Measurements from ENCODE around the gene TWIST2. TPM values are rescaled to one million over a fixed set of nuclear protein-coding genes. Genes with fewer than 3 reads are reported as not detected.

TWIST2 gene
- total RNA-seq, 2 donors from 2014 or later, result 23.5 to 52.9 TPM

DNA sequence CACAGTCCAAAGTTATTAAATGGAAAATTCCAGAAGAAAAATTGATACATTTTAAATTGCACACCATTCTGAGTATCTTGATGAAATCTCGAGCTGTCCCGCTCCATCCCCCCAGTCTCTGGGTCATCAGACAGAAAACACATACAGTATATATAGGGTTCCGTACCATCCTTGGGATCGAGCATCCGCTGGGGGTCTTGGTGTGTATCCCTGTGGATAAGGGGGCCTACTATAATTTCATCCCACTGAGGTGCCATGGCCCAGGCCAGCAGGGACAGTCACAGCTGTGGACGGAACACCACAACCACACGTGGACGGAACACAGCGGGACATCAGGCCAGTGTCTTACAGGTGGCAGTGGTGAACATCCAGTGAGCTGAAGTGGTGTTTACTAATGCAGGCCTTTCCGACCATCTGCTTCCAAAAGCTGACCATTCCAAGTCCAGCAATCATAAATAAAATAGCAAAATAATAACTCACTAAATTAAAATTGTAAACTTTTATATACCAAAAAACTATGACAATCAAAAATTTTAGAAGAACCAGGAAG is 14.0 kb downstream of the TWIST2 start:
- H3K9me3 ChIP-seq, result no peaks in the 10 kb centered on the region
- no peak for DNase-seq (ENCODE audit: low spot score)
- no peaks in the 10 kb centered on the region for H3K27me3 ChIP-seq (replicated peaks; ENCODE audit: insufficient read depth)
- intact Hi-C loops (cut with DNase I), result no loop called here
- H3K4me1 ChIP-seq (replicated peaks), result peaks cover 8% of the 10 kb centered on the region
- no peaks in the 10 kb centered on the region for H3K36me3 ChIP-seq
- WGBS, result 86% methylated on average over 10 of the region's 10 CpGs
- TF ChIP-seq, protein P1, sequence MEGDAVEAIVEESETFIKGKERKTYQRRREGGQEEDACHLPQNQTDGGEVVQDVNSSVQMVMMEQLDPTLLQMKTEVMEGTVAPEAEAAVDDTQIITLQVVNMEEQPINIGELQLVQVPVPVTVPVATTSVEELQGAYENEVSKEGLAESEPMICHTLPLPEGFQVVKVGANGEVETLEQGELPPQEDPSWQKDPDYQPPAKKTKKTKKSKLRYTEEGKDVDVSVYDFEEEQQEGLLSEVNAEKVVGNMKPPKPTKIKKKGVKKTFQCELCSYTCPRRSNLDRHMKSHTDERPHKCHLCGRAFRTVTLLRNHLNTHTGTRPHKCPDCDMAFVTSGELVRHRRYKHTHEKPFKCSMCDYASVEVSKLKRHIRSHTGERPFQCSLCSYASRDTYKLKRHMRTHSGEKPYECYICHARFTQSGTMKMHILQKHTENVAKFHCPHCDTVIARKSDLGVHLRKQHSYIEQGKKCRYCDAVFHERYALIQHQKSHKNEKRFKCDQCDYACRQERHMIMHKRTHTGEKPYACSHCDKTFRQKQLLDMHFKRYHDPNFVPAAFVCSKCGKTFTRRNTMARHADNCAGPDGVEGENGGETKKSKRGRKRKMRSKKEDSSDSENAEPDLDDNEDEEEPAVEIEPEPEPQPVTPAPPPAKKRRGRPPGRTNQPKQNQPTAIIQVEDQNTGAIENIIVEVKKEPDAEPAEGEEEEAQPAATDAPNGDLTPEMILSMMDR (IDR thresholded peaks at IDR 0.05), result no peak
- TF ChIP-seq POLR2AphosphoS5 (IDR thresholded peaks at IDR 0.05), result no peak
- no peak overlapping the region for H3K27ac ChIP-seq
- no peak overlapping the region for H3K4me3 ChIP-seq

DNA sequence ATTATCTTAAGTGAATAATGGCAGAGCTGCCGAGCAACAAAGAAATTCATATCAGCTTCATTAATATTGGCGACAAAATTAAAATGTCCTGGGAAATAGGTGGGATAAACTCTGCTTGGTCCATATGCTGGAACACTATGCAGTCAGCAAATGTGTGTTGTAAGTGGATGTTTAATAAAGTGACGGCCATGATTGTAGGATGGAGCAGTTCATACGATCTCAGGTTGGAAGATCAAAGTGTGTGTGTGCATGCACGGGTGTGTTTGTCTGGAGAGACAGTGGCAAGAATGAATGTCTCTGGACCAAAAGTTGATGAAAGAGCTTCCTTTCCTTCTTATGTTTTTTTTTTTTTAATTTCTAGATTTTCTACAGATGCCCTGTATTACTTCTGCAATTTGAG is 14.8 kb downstream of the TWIST2 start:
- Histone ChIP-seq H3K27me3 (replicated peaks; ENCODE audit: insufficient read depth) (no peaks in the 10 kb centered on the region), H3K36me3 (no peaks in the 10 kb centered on the region), H3K9me3 (no peaks in the 10 kb centered on the region), H3K27ac (no peak overlapping the region), H3K4me1 (replicated peaks) (peaks cover 8% of the 10 kb centered on the region), H3K4me3 (no peak overlapping the region)
- DNase-seq (ENCODE audit: low spot score), result no peak
- intact Hi-C loops (cut with DNase I), result no loop called here
- TF ChIP-seq POLR2A (IDR thresholded peaks at IDR 0.05) (no peak), POLR2AphosphoS5 (IDR thresholded peaks at IDR 0.05) (no peak)
- TF ChIP-seq, protein P1 (IDR thresholded peaks at IDR 0.05), result no peak
- 72% methylated on average over 5 of the region's 5 CpGs for WGBS

DNA sequence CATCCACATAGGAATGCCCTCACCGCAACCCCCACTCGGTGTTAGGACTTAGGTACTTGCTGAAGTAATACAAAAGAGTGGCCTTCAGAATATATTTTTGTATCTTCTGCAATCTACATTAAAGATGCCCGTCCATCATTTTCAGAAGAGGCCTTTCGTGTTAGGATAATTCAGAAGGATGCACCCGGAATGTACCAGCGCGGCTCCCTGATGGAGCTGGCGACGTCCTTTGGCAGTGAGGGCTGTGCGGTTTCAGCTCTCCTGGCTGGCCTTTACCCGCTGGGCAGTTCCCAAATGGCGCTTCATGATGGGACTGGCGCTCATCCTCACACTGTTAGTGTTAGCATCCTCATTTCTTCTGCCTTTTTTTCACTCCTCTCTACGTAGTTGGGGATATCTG is 15.3 kb downstream of the TWIST2 start:
- TF ChIP-seq POLR2A (IDR thresholded peaks at IDR 0.05), result no peak
- TF ChIP-seq, protein P1 (IDR thresholded peaks at IDR 0.05), result no peak
- no peak for TF ChIP-seq POLR2AphosphoS5 (IDR thresholded peaks at IDR 0.05)
- 95% methylated on average over 14 of the region's 14 CpGs for WGBS
- no peaks in the 10 kb centered on the region for H3K9me3 ChIP-seq
- peak overlapping the region; percentile 71 to 72 for H3K27ac ChIP-seq
- H3K36me3 ChIP-seq, result no peaks in the 10 kb centered on the region
- no peaks in the 10 kb centered on the region for H3K27me3 ChIP-seq (replicated peaks; ENCODE audit: insufficient read depth)
- H3K4me1 ChIP-seq (replicated peaks), result peaks cover 8% of the 10 kb centered on the region
- H3K4me3 ChIP-seq, result no peak overlapping the region
- intact Hi-C loops (cut with DNase I), result no loop called here
- no peak for DNase-seq (ENCODE audit: low spot score)

DNA sequence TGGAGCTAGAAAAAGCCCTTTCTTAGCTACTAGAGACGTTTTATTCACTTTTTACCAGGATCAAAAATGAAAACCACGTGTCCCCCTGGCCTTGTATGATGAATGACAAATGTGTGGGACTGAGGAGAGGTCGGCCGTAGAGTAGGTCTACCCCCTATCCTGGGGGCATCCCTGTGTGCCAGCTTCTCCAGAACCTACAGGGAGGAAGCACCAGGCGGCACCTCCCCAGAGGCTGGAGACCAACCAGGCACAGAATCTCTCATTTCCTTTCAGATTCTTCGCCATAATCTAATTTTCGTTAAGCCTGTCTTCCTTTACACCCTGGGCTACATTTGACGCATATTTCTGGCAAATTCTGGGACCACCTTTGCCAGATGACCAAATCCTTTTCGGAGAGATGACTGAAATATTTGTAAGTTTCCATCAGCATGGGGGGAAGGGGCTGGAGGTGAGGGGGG is 15.9 kb downstream of the TWIST2 start:
- Histone ChIP-seq H3K9me3 (no peaks in the 10 kb centered on the region), H3K27ac (peak overlapping the region; percentile 71 to 72), H3K36me3 (no peaks in the 10 kb centered on the region), H3K27me3 (replicated peaks; ENCODE audit: insufficient read depth) (no peaks in the 10 kb centered on the region), H3K4me1 (replicated peaks) (peaks cover 12% of the 10 kb centered on the region), H3K4me3 (no peak overlapping the region)
- intact Hi-C loops (cut with DNase I), result no loop called here
- 53% methylated on average over 9 of the region's 9 CpGs for WGBS
- DNase-seq (ENCODE audit: low spot score), result no peak
- TF ChIP-seq POLR2A (IDR thresholded peaks at IDR 0.05) (no peak), POLR2AphosphoS5 (IDR thresholded peaks at IDR 0.05) (no peak)
- TF ChIP-seq, protein P1 (IDR thresholded peaks at IDR 0.05), result no peak

Measured in prostate gland (tissue), 2 donors.